ENCODE measurements around the gene GON4L. TPM values are rescaled to one million over a fixed set of nuclear protein-coding genes. Genes with fewer than 3 reads are reported as not detected.

Gene GON4L
- total and polyA plus RNA-seq, 8 donors = 9.3 to 68.7 (median 39.0) TPM

GRCh38 chr1:155831279-155831976, 25.6 kb downstream of the GON4L start:
- TF ChIP-seq POLR2AphosphoS5 (IDR thresholded peaks at IDR 0.05) (no peak), EP300 (IDR thresholded peaks at IDR 0.05) (no peak), CTCF (IDR thresholded peaks at IDR 0.05) (no peak), POLR2A (IDR thresholded peaks at IDR 0.05) (no peak)
- no peak overlapping the region for H3K4me3 ChIP-seq
- 94 to 98% (median 97%) methylated on average over 7 of the region's 7 CpGs for WGBS, 5 donors
- no peak for DNase-seq
- intact Hi-C loops (cut with DNase I; ENCODE audit: low total_unique reads) = no loop called here
- peaks cover 0 to 7% (median 0%) of the 10 kb centered on the region in 4 donors for H3K4me1 ChIP-seq
- no peak overlapping the region for H3K27ac ChIP-seq
- H3K27me3 ChIP-seq = no peaks in the 10 kb centered on the region
- H3K36me3 ChIP-seq = peaks cover under 1 to 26% (median 6%) of the 10 kb centered on the region in 4 donors
- H3K9me3 ChIP-seq = no peaks in the 10 kb centered on the region

- no peak for DNase-seq
- Histone ChIP-seq H3K4me1 (no peaks in the 10 kb centered on the region), H3K4me3 (no peak overlapping the region), H3K36me3 (peaks cover 28 to 62% (median 46%) of the 10 kb centered on the region in 4 donors), H3K27ac (no peak overlapping the region), H3K9me3 (no peaks in the 10 kb centered on the region), H3K27me3 (no peaks in the 10 kb centered on the region)
- WGBS, 5 donors = 87 to 95% (median 90%) methylated on average over 4 of the region's 4 CpGs
- no peak for TF ChIP-seq POLR2AphosphoS5 (IDR thresholded peaks at IDR 0.05)
- no peak for TF ChIP-seq CTCF (IDR thresholded peaks at IDR 0.05)
- TF ChIP-seq POLR2A (IDR thresholded peaks at IDR 0.05) = no peak
- intact Hi-C loops (cut with DNase I; ENCODE audit: low total_unique reads) = no loop called here
These were observed 29.6 kb downstream of the GON4L start for GRCh38 chr1:155827450-155827849.

GRCh38 chr1:155816351-155816750, 40.7 kb downstream of the GON4L start:
- H3K27ac ChIP-seq = no peak overlapping the region

GRCh38 chr1:155813672-155814071, 43.3 kb downstream of the GON4L start:
- Histone ChIP-seq H3K4me3 (no peak overlapping the region), H3K4me1 (no peaks in the 10 kb centered on the region), H3K9me3 (no peaks in the 10 kb centered on the region), H3K36me3 (peaks cover 19 to 92% (median 90%) of the 10 kb centered on the region in 4 donors), H3K27me3 (no peaks in the 10 kb centered on the region), H3K27ac (no peak overlapping the region)
- intact Hi-C loops (cut with DNase I; ENCODE audit: low total_unique reads) = no loop called here
- 89 to 98% (median 97%) methylated on average over 3 of the region's 3 CpGs for WGBS, 5 donors
- DNase-seq = no peak
- TF ChIP-seq POLR2A (IDR thresholded peaks at IDR 0.05) (no peak), POLR2AphosphoS5 (IDR thresholded peaks at IDR 0.05) (no peak), CTCF (IDR thresholded peaks at IDR 0.05) (no peak), EP300 (IDR thresholded peaks at IDR 0.05) (no peak)

More at GRCh38 chr1:155816351-155816750, 40.7 kb downstream of the GON4L start:
- intact Hi-C loops (cut with DNase I; ENCODE audit: low total_unique reads) = no loop called here
- Histone ChIP-seq H3K9me3 (no peaks in the 10 kb centered on the region), H3K36me3 (peaks cover 31 to 100% (median 100%) of the 10 kb centered on the region in 4 donors), H3K4me3 (no peak overlapping the region), H3K4me1 (no peaks in the 10 kb centered on the region), H3K27me3 (no peaks in the 10 kb centered on the region)
- TF ChIP-seq POLR2A (IDR thresholded peaks at IDR 0.05) = no peak
- no peak for TF ChIP-seq POLR2AphosphoS5 (IDR thresholded peaks at IDR 0.05)
- no peak for TF ChIP-seq EP300 (IDR thresholded peaks at IDR 0.05)
- no peak for TF ChIP-seq CTCF (IDR thresholded peaks at IDR 0.05)
- WGBS, 5 donors = 89 to 100% (median 95%) methylated on average over 1 of the region's 1 CpG
- no peak for DNase-seq
